MCF 10A (cell line): ENCODE data around the gene FBXO17. TPM values are rescaled to one million over a fixed set of nuclear protein-coding genes. Genes with fewer than 3 reads are reported as not detected.
A peak's percentile ranks its signal among the peaks of the same experiment; 100 is the strongest.

Experiments
- BruUV-seq: library from RNA; stranded (reverse); fragments of 400-500 nt; replicated peaks from 2 replicates; lab custom pipeline; 2021; lab: Mats Ljungman, UMichigan
- CTCF ChIA-PET: fragments of 300-600 bp; sonication (Branson Sonifier 250); formaldehyde crosslinking; extraction: SDS; loops from one replicate; lab custom pipeline; 2021; ENCODE audit warnings: antibody characterized with exemption, inconsistent platforms; lab: Yijun Ruan, JAX
- POLR2A ChIA-PET: fragments of 300-600, 350-650 bp; sonication (Branson Sonifier 250); formaldehyde crosslinking; extraction: SDS; loops from one replicate; lab custom pipeline; 2020; ENCODE audit warnings: antibody characterized with exemption, inconsistent platforms; lab: Yijun Ruan, JAX
- DNase-seq: peaks from one replicate; pipeline ENCODE4 v3.0.0-alpha.2; 2018; ENCODE audit not compliant: unreplicated experiment
- H3K27ac Mint-ChIP-seq: one replicate; pipeline ENCODE4 v1.8.0; 2022; ENCODE audit warnings: mild to moderate bottlenecking, low read depth, mixed read lengths; ENCODE audit not compliant: unreplicated experiment
- H3K27me3 Mint-ChIP-seq: one replicate; pipeline ENCODE4 v1.8.0; 2022; ENCODE audit warnings: mixed read lengths; ENCODE audit not compliant: insufficient read depth, unreplicated experiment
- H3K36me3 Mint-ChIP-seq: one replicate; pipeline ENCODE4 v1.8.0; 2022; ENCODE audit warnings: mild to moderate bottlenecking, moderate library complexity, mixed read lengths; ENCODE audit not compliant: insufficient read depth, unreplicated experiment
- H3K4me1 Mint-ChIP-seq: one replicate; pipeline ENCODE4 v1.8.0; 2022; ENCODE audit warnings: mixed read lengths; ENCODE audit not compliant: insufficient read depth, unreplicated experiment
- H3K4me3 Mint-ChIP-seq: one replicate; pipeline ENCODE4 v1.8.0; 2022; ENCODE audit warnings: mild to moderate bottlenecking, moderate library complexity, mixed read lengths; ENCODE audit not compliant: unreplicated experiment
- H3K9me3 Mint-ChIP-seq: one replicate; pipeline ENCODE4 v1.8.0; 2022; ENCODE audit warnings: mixed read lengths; ENCODE audit not compliant: unreplicated experiment
- intact Hi-C: fragments of 100-400 bp; cut with micrococcal nuclease; formaldehyde crosslinking; loops from 2 replicates; pipeline ENCODE4 v1.14.1; 2022
- total RNA-seq: library from RNA; stranded (reverse); gene quantifications from 2 replicates; pipeline ENCODE4 v1.2.3, GENCODE V29; 2022
- TF ChIP-seq, protein P1 (sequence below): fragments of 200-600 bp; IDR thresholded peaks from one replicate; pipeline ENCODE4 v1.8.0; 2022; ENCODE audit warnings: antibody characterized with exemption, mild to moderate bottlenecking; ENCODE audit not compliant: unreplicated experiment

Gene FBXO17
- total RNA-seq, 1 experiment from 2014 or later, result 5.8 TPM

DNA sequence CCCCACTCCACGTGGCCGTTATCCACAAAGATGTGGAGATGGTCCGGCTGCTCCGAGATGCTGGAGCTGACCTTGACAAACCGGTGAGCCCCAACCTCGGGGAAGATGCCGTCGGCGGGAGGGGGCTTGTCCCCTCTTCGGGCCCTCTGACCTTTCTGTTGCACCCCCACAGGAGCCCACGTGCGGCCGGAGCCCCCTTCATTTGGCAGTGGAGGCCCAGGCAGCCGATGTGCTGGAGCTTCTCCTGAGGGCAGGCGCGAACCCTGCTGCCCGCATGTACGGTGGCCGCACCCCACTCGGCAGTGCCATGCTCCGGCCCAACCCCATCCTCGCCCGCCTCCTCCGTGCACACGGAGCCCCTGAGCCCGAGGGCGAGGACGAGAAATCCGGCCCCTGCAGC is 68.3 kb downstream of the FBXO17 start:
- Mint-ChIP-seq H3K4me1 (no peaks in the 10 kb centered on the region), H3K9me3 (no peaks in the 10 kb centered on the region), H3K27me3 (no peaks in the 10 kb centered on the region), H3K4me3 (no peak overlapping the region), H3K27ac (no peak overlapping the region), H3K36me3 (peaks cover 31% of the 10 kb centered on the region)
- CTCF ChIA-PET, result interaction anchor here (0.5 to 1.8 kb wide), 4 partner anchors 12 to 275 kb away, joined by 3 to 10 read pairs (median 3); partner anchors contain the start of gene SARS2
- DNase-seq, result no peak
- no TSS peak for BruUV-seq
- intact Hi-C loops, result no loop called here
- TF ChIP-seq, protein P1, sequence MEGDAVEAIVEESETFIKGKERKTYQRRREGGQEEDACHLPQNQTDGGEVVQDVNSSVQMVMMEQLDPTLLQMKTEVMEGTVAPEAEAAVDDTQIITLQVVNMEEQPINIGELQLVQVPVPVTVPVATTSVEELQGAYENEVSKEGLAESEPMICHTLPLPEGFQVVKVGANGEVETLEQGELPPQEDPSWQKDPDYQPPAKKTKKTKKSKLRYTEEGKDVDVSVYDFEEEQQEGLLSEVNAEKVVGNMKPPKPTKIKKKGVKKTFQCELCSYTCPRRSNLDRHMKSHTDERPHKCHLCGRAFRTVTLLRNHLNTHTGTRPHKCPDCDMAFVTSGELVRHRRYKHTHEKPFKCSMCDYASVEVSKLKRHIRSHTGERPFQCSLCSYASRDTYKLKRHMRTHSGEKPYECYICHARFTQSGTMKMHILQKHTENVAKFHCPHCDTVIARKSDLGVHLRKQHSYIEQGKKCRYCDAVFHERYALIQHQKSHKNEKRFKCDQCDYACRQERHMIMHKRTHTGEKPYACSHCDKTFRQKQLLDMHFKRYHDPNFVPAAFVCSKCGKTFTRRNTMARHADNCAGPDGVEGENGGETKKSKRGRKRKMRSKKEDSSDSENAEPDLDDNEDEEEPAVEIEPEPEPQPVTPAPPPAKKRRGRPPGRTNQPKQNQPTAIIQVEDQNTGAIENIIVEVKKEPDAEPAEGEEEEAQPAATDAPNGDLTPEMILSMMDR, result no peak
- POLR2A ChIA-PET, result interaction anchor here (0.6 to 2.4 kb wide), 2 partner anchors 23 to 69 kb away, joined by 4 to 5 read pairs; partner anchors contain the start of genes MRPS12 and SARS2

DNA sequence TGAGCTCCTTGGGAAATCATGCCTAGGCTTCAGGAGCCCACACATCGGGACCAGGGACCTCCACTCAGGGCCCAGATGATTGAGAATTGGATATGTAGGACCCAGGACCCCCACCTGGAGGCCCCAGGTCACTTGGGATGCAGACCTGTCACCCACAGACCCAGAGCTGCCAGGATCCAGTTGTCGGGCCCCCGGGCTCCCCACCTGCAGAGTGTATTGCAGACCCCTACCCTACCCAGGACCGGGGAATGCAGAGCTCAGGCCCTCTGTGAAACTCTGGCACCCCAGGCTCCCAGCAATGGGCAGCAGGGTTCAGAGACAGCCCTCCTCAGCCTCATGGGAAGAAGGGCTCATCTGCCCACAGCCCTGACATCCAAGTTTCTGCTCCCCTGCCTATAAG is 69.9 kb downstream of the FBXO17 start:
- BruUV-seq, result no TSS peak
- POLR2A ChIA-PET, result interaction anchor here (2.4 kb wide), 1 partner anchor 24 kb away, joined by 5 read pairs; the partner anchor contains the start of genes MRPS12 and SARS2
- no peak overlapping the region for H3K4me3 Mint-ChIP-seq
- H3K9me3 Mint-ChIP-seq, result no peaks in the 10 kb centered on the region
- peak overlapping the region; percentile 46 for H3K27ac Mint-ChIP-seq
- TF ChIP-seq, protein P1, result no peak
- peaks cover 4% of the 10 kb centered on the region for H3K4me1 Mint-ChIP-seq
- peaks cover 31% of the 10 kb centered on the region for H3K36me3 Mint-ChIP-seq
- DNase-seq, result no peak
- CTCF ChIA-PET, result interaction anchor here (0.5 to 1.8 kb wide), 5 partner anchors 25 to 422 kb away, joined by 3 to 8 read pairs (median 4); partner anchors contain the start of genes MRPS12 and SARS2
- intact Hi-C loops, result no loop called here
- no peaks in the 10 kb centered on the region for H3K27me3 Mint-ChIP-seq

DNA sequence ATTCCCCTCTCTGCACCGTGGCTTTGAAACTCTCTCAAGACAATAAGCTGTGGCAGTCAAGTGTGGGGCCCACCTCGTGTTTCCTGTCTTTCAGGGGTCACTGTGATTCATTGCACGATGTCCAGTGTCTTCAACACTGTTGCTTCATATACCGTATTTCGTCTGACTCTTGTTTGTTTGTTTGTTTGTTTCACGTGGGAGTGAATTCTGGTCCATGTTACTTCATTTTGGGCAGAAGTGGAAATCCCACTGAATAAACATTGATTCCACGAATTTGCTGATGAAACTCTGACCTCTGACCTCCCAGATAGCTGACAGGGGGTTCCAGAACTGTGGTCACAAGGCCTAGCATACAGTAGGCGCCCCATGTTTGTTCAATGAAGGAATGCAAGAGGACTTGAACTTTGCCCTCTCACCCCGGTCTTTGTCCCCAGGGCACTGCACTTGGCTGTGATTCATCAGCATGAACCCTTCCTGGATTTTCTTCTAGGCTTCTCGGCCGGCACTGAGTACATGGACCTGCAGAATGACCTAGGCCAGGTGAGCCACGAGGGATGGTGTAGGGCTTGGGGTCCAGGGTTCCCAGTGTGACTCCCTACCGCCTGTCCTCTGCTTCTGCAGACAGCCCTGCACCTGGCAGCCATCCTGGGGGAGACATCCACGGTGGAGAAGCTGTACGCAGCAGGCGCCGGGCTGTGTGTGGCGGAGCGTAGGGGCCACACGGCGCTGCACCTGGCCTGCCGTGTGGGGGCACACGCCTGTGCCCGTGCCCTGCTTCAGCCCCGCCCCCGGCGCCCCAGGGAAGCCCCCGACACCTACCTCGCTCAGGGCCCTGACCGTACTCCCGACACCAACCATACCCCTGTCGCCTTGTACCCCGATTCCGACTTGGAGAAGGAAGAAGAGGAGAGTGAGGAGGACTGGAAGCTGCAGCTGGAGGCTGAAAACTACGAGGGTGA is 70.7 kb downstream of the FBXO17 start:
- POLR2A ChIA-PET, result no interaction called here

More for the DNA sequence above, 70.7 kb downstream of the FBXO17 start:
- H3K27me3 Mint-ChIP-seq, result no peaks in the 10 kb centered on the region
- H3K4me1 Mint-ChIP-seq, result peaks cover 11% of the 10 kb centered on the region
- H3K4me3 Mint-ChIP-seq, result no peak overlapping the region
- H3K9me3 Mint-ChIP-seq, result no peaks in the 10 kb centered on the region
- H3K36me3 Mint-ChIP-seq, result peaks cover 31% of the 10 kb centered on the region
- intact Hi-C loops, result no loop called here
- BruUV-seq, result no TSS peak
- peak overlapping the region; percentile 77 for H3K27ac Mint-ChIP-seq
- CTCF ChIA-PET, result interaction anchor here (0.6 to 1.8 kb wide), 3 partner anchors 25 to 423 kb away, joined by 3 to 8 read pairs (median 7); partner anchors contain the start of genes MRPS12 and SARS2
- DNase-seq, result no peak
- TF ChIP-seq, protein P1, result no peak
